GM12874 (cell line): ENCODE data around the gene MERTK.

Experiments used
- CTCF ChIP-seq: IDR thresholded peaks from 2 replicates; pipeline ENCODE4 v1.5.1; 2011; ENCODE audit warnings: low read depth, mild to moderate bottlenecking, control low read depth, low read length, moderate library complexity; ENCODE audit not compliant: insufficient read depth

The MERTK gene

GRCh38 chr2:112045446-112046014 lies 147.1 kb downstream of the MERTK start:
- TF ChIP-seq CTCF: no peak

- TF ChIP-seq CTCF: no peak
Observed at GRCh38 chr2:112046231-112046630, 147.8 kb downstream of the MERTK start.

GRCh38 chr2:112047537-112048235 lies 149.3 kb downstream of the MERTK start:
- TF ChIP-seq CTCF: no peak

- no peak for TF ChIP-seq CTCF
Observed at GRCh38 chr2:112048236-112048592, 149.8 kb downstream of the MERTK start.

GRCh38 chr2:112048887-112049286 lies 150.5 kb downstream of the MERTK start:
- peak; percentile 58 for TF ChIP-seq CTCF

GRCh38 chr2:112050316-112050715 lies 151.9 kb downstream of the MERTK start:
- no peak for TF ChIP-seq CTCF

- no peak for TF ChIP-seq CTCF
Observed at GRCh38 chr2:112053917-112054846, 155.8 kb downstream of the MERTK start.
